Measurements from ENCODE around the gene SLC6A8. TPM values are rescaled to one million over a fixed set of nuclear protein-coding genes. Genes with fewer than 3 reads are reported as not detected.

Gene SLC6A8
- total and polyA plus RNA-seq, 2 of the 4 experiments (the other 2 are of a cell fraction): 7.2 to 25.5 TPM

- no peak for TF ChIP-seq RAD21 (IDR thresholded peaks at IDR 0.05; ENCODE audit: low read length)
- TF ChIP-seq SMC3 (IDR thresholded peaks at IDR 0.05; ENCODE audit: low read depth, low read length): no peak
- TF ChIP-seq CHD1 (IDR thresholded peaks at IDR 0.05; ENCODE audit: low read depth, low read length): no peak
- TF ChIP-seq, protein P1, sequence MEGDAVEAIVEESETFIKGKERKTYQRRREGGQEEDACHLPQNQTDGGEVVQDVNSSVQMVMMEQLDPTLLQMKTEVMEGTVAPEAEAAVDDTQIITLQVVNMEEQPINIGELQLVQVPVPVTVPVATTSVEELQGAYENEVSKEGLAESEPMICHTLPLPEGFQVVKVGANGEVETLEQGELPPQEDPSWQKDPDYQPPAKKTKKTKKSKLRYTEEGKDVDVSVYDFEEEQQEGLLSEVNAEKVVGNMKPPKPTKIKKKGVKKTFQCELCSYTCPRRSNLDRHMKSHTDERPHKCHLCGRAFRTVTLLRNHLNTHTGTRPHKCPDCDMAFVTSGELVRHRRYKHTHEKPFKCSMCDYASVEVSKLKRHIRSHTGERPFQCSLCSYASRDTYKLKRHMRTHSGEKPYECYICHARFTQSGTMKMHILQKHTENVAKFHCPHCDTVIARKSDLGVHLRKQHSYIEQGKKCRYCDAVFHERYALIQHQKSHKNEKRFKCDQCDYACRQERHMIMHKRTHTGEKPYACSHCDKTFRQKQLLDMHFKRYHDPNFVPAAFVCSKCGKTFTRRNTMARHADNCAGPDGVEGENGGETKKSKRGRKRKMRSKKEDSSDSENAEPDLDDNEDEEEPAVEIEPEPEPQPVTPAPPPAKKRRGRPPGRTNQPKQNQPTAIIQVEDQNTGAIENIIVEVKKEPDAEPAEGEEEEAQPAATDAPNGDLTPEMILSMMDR (conservative IDR thresholded peaks at IDR 0.05; ENCODE audit: low read depth, low read length): no peak
- TF ChIP-seq MAFK (IDR thresholded peaks at IDR 0.05; ENCODE audit: low read depth, low read length): no peak
- TF ChIP-seq, protein P2, sequence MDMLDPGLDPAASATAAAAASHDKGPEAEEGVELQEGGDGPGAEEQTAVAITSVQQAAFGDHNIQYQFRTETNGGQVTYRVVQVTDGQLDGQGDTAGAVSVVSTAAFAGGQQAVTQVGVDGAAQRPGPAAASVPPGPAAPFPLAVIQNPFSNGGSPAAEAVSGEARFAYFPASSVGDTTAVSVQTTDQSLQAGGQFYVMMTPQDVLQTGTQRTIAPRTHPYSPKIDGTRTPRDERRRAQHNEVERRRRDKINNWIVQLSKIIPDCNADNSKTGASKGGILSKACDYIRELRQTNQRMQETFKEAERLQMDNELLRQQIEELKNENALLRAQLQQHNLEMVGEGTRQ (IDR thresholded peaks at IDR 0.05; ENCODE audit: low read depth, low read length): no peak
- no peak for TF ChIP-seq POLR2A (IDR thresholded peaks at IDR 0.05; ENCODE audit: low read depth, low read length)
- TF ChIP-seq FOS (IDR thresholded peaks at IDR 0.05; ENCODE audit: low read depth, low read length): no peak
- TF ChIP-seq, protein P3, sequence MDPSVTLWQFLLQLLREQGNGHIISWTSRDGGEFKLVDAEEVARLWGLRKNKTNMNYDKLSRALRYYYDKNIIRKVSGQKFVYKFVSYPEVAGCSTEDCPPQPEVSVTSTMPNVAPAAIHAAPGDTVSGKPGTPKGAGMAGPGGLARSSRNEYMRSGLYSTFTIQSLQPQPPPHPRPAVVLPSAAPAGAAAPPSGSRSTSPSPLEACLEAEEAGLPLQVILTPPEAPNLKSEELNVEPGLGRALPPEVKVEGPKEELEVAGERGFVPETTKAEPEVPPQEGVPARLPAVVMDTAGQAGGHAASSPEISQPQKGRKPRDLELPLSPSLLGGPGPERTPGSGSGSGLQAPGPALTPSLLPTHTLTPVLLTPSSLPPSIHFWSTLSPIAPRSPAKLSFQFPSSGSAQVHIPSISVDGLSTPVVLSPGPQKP (IDR thresholded peaks at IDR 0.05; ENCODE audit: borderline replicate concordance, low read depth, low read length): no peak
- no peak for TF ChIP-seq CEBPB (IDR thresholded peaks at IDR 0.05; ENCODE audit: low read depth, low read length)
- TF ChIP-seq NFE2L2 (IDR thresholded peaks at IDR 0.05; ENCODE audit: low read depth, low read length): no peak
- TF ChIP-seq MXI1 (IDR thresholded peaks at IDR 0.05; ENCODE audit: borderline replicate concordance, low read depth, low read length): no peak
- TF ChIP-seq MAZ (IDR thresholded peaks at IDR 0.05; ENCODE audit: borderline replicate concordance, low read depth, low read length): no peak
- TF ChIP-seq BHLHE40 (IDR thresholded peaks at IDR 0.05; ENCODE audit: low read depth, low read length): no peak
- H4K8ac ChIP-seq (ENCODE audit: low read depth in 2 of 2, low read length in 2 of 2): no peak overlapping the region
- no peaks in the 10 kb centered on the region; the same call in 1 of the 2 replicates for H3K27me3 ChIP-seq (ENCODE audit: control insufficient read depth, insufficient read depth, low read length)
- peak overlapping the region; percentile 50 for H2AK9ac ChIP-seq (replicated peaks; ENCODE audit: low read depth, low read length, poor library complexity)
- peak overlapping the region; percentile 75 for H3K4me2 ChIP-seq (ENCODE audit: low read depth, low read length)
- H3K56ac ChIP-seq (ENCODE audit: extremely low read depth, insufficient read depth, low read length): no peak overlapping the region
- in situ Hi-C loops (cut with MboI; ENCODE audit: low sequenced_read_pairs): no loop called here
- H3K4me1 ChIP-seq (ENCODE audit: control insufficient read depth, insufficient read depth, low read length): peaks cover 9% of the 10 kb centered on the region
- H2BK15ac ChIP-seq (ENCODE audit: low read depth, low read length): no peak overlapping the region
- peak overlapping the region; percentile 19; the same call in 1 of the 2 replicates for H3K9ac ChIP-seq (ENCODE audit: low read depth, low read length)
- no peak overlapping the region; the same call in 1 of the 2 replicates for H3K4ac ChIP-seq (ENCODE audit: low read depth, low read length)
- H3K9me1 ChIP-seq (ENCODE audit: insufficient read depth, low read length): peaks cover 5% of the 10 kb centered on the region; the same call in 1 of the 2 replicates
- H4K5ac ChIP-seq (ENCODE audit: low read depth, low read length): no peak overlapping the region; the same call in 1 of the 2 replicates
- 82% methylated on average over 7 of the region's 19 CpGs; no CpG with 5 or more reads in 1 of the 2 experiments for WGBS, 2 experiments (ENCODE audit: extremely low coverage in 2 of 2, insufficient read length in 1 of 2)
- no peak overlapping the region for H2BK20ac ChIP-seq (ENCODE audit: low read depth, low read length)
- H3K18ac ChIP-seq (ENCODE audit: low read depth, low read length): no peak overlapping the region
- H3K23ac ChIP-seq (ENCODE audit: low read depth, low read length): no peak overlapping the region
- H3K27ac ChIP-seq (ENCODE audit: insufficient read depth, low read length): no peak overlapping the region
- H2AK5ac ChIP-seq (ENCODE audit: low read depth, low read length): peak overlapping the region; percentile 28; the same call in 1 of the 2 replicates
- no peak overlapping the region for H2BK5ac ChIP-seq (ENCODE audit: low read depth, low read length, poor library complexity, severe bottlenecking)
- no peaks in the 10 kb centered on the region for H3K9me3 ChIP-seq (ENCODE audit: control insufficient read depth, insufficient read depth, low read length)
- no peak overlapping the region for H2AFZ ChIP-seq (replicated peaks; ENCODE audit: low read length, poor library complexity)
- ChIA-PET CTCF (no interaction called here), POLR2A (ENCODE audit: unreplicated experiment) (no interaction called here)
- no peak overlapping the region for H3K14ac ChIP-seq (replicated peaks; ENCODE audit: low read depth, low read length)
- peaks cover 4% of the 10 kb centered on the region for H3K36me3 ChIP-seq (ENCODE audit: control insufficient read depth, insufficient read depth, low read length)
- ATAC-seq (ENCODE audit: low read depth): no peak
- BruUV-seq (replicated peaks): no TSS peak
- H4K91ac ChIP-seq (ENCODE audit: insufficient read depth, low read depth, low read length): no peak overlapping the region
- peak overlapping the region; percentile 51 for H3K4me3 ChIP-seq (ENCODE audit: insufficient read depth, low read depth, low read length)
- intact Hi-C loops (cut with micrococcal nuclease): no loop called here
- H4K20me1 ChIP-seq (ENCODE audit: insufficient read depth, low read length): peaks cover 12% of the 10 kb centered on the region
- DNase-seq: peak; percentile 23
- dilution Hi-C loops (cut with HindIII; ENCODE audit: low sequenced_read_pairs, unreplicated experiment): no loop called here
- H2BK120ac ChIP-seq (ENCODE audit: low read depth, low read length): no peak overlapping the region
- H3K79me1 ChIP-seq (ENCODE audit: low read depth in 1 of 2, low read length in 2 of 2): 0 out of 4 replicates have a peak, but pooled peaks cover 0 to 6% of the 10 kb centered on the region in 2 experiments
Measured at GRCh38 chrX:153689654-153690465, 2.1 kb downstream of the SLC6A8 start.
